ENCODE results near the gene C9orf43. TPM values are rescaled to one million over a fixed set of nuclear protein-coding genes. Genes with fewer than 3 reads are reported as not detected.

Gene C9orf43
- total and polyA plus RNA-seq, 3 donors from 2014 or later, result 41.7 to 109 (median 71.3) TPM

DNA sequence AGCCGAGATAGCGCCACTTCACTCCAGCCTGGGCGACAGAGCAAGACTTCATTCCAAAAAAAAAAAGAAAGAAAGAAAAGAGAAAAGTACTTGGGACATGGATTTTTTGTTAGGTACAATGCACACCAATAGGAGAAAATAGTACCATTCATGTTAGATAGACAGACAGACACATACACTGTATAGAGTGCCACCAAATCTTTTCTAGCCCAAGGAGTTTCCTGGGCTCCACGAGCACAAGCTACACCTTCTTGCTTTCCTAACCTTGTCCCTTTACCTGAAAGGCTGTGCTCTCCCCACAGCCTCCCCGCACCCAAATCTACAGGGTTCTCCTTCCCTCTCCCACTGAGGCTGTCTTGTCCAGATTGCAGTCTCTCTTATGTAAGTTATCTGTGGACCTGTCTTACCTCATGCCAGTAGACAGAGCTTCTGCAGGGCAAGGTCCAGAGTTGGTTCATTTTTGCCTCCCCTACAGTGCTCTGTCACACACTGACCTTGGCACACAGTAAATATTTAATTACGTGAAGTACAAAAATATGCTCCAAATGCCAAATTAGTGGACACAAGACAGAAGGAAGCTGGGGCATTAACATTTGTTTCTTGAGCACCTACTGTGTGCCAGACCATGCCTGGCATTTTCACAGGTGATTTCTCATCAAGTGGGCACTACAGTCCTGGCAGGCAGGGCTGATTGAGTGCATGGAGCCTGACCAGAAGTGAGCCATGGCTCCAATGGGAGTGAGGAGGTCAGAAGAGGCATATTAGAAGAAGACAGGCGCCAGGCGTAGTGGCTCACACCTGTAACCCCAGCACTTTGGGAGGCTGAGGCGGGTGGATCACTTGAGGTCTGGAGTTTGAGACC lies 15.3 kb upstream of the C9orf43 start:
- no peak for TF ChIP-seq POLR2A (IDR thresholded peaks at IDR 0.05)
- TF ChIP-seq CTCF (IDR thresholded peaks at IDR 0.05), result no peak
- Histone ChIP-seq H3K27me3 (no peaks in the 10 kb centered on the region), H3K27ac (no peak overlapping the region), H3K9me3 (no peaks in the 10 kb centered on the region), H3K4me1 (peaks cover 11% of the 10 kb centered on the region), H3K4me3 (no peak overlapping the region), H3K36me3 (ENCODE audit: low read depth, missing control alignments) (no peaks in the 10 kb centered on the region)
- intact Hi-C loops (cut with DNase I; ENCODE audit: low total_unique reads), result no loop called here
- 90 to 94% methylated on average over 9 of the region's 9 CpGs for WGBS, 2 donors
- DNase-seq, result no peak

GRCh38 chr9:113397203-113397631 lies 13.3 kb upstream of the C9orf43 start:
- TF ChIP-seq POLR2A (IDR thresholded peaks at IDR 0.05) (no peak), CTCF (IDR thresholded peaks at IDR 0.05) (no peak)
- WGBS, 2 donors, result 60 to 66% methylated on average over 3 of the region's 3 CpGs

DNA sequence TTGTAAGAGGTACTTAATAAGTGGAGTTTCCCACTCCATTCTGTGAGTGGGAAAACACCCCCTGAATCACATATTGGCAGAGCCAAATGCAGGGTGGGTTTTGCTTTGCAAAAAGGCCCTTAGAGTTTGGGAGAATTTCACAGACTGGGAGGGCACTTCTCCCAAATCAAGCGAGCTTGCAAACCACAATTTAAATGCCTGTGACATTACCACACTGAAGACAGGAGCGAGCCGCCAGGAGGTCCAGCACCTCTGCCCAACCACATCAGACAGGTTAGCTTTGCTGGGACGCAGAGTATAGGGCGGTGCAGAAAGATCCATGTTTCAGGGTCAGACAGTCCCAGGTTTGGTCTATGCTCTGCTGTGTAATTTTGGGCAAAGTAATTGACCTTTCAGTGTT lies 11.8 kb upstream of the C9orf43 start:
- WGBS, 2 donors, result 84 to 92% methylated on average over 5 of the region's 5 CpGs
- Histone ChIP-seq H3K27me3 (no peaks in the 10 kb centered on the region), H3K36me3 (ENCODE audit: low read depth, missing control alignments) (no peaks in the 10 kb centered on the region), H3K9me3 (no peaks in the 10 kb centered on the region), H3K27ac (no peak overlapping the region), H3K4me3 (no peak overlapping the region), H3K4me1 (peaks cover 16% of the 10 kb centered on the region)
- TF ChIP-seq CTCF (IDR thresholded peaks at IDR 0.05), result no peak
- TF ChIP-seq POLR2A (IDR thresholded peaks at IDR 0.05), result no peak
- no peak for DNase-seq
- intact Hi-C loops (cut with DNase I; ENCODE audit: low total_unique reads), result no loop called here

More at GRCh38 chr9:113397203-113397631, 13.3 kb upstream of the C9orf43 start:
- no peak overlapping the region for H3K4me3 ChIP-seq
- no peaks in the 10 kb centered on the region for H3K27me3 ChIP-seq
- H3K9me3 ChIP-seq, result no peaks in the 10 kb centered on the region
- H3K27ac ChIP-seq, result no peak overlapping the region
- intact Hi-C loops (cut with DNase I; ENCODE audit: low total_unique reads), result no loop called here
- no peaks in the 10 kb centered on the region for H3K36me3 ChIP-seq (ENCODE audit: low read depth, missing control alignments)
- no peak for DNase-seq
- peaks cover 16% of the 10 kb centered on the region for H3K4me1 ChIP-seq

DNA sequence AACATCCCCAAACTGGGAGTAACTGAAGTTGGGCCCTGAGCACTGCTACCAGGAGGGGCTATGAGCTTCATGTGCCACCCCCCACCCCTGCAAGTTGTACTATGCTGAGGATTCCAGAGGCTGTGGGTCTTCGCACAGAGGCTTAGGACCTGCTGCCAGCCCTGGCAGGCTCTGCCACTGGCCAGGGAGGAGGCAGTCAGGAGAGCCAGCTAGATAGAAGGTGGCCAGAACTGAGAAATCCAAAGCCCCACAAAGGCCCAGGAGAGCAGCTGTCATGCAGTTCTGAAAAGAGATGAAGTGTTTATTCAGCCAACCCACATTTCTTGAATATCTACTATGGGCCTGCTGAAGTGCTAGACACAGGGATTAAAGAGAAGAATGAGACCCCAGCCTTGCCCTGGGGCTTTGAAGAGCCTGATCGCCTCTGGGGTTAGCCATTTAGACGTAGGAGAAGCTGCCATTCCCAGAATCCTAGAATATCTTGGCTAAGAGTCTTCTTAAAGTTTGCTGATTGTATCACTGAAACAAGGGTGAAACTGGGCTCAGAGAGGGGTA lies 10.8 kb upstream of the C9orf43 start:
- no peak for TF ChIP-seq POLR2A (IDR thresholded peaks at IDR 0.05)
- TF ChIP-seq CTCF (IDR thresholded peaks at IDR 0.05), result no peak
- intact Hi-C loops (cut with DNase I; ENCODE audit: low total_unique reads), result no loop called here
- WGBS, 2 donors, result 76 to 82% methylated on average over 3 of the region's 3 CpGs
- no peaks in the 10 kb centered on the region for H3K27me3 ChIP-seq
- no peaks in the 10 kb centered on the region for H3K36me3 ChIP-seq (ENCODE audit: low read depth, missing control alignments)
- H3K4me1 ChIP-seq, result peaks cover 16% of the 10 kb centered on the region
- H3K9me3 ChIP-seq, result no peaks in the 10 kb centered on the region
- no peak overlapping the region for H3K4me3 ChIP-seq
- no peak overlapping the region for H3K27ac ChIP-seq
- no peak for DNase-seq

Data from testis (tissue), 3 donors.